NCI-H774 (cell line): ENCODE data around the gene PLA2G4A.

Source experiments
- DNase-seq: peaks from one replicate; lab custom pipeline; 2025; lab: John Stamatoyannopoulos, UW

Gene PLA2G4A

GRCh38 chr1:186977266-186977957, 148.7 kb downstream of the PLA2G4A start:
- no peak for DNase-seq

GRCh38 chr1:186978596-186979556, 150.1 kb downstream of the PLA2G4A start:
- no peak for DNase-seq

GRCh38 chr1:186980400-186980799, 151.7 kb downstream of the PLA2G4A start:
- no peak for DNase-seq

- no peak for DNase-seq
These were observed 153.4 kb downstream of the PLA2G4A start for GRCh38 chr1:186982116-186982515.

- no peak for DNase-seq
These were observed 154.6 kb downstream of the PLA2G4A start for GRCh38 chr1:186983327-186983726.

- DNase-seq: no peak
These were observed 156.2 kb downstream of the PLA2G4A start for GRCh38 chr1:186984959-186985358.

- peak; percentile 71 for DNase-seq
These were observed 157.2 kb downstream of the PLA2G4A start for GRCh38 chr1:186985889-186986491.

- no peak for DNase-seq
These were observed 158.3 kb downstream of the PLA2G4A start for GRCh38 chr1:186987065-186987464.

- no peak for DNase-seq
These were observed 159.0 kb downstream of the PLA2G4A start for GRCh38 chr1:186987769-186988168.

GRCh38 chr1:186993996-186994395, 165.2 kb downstream of the PLA2G4A start:
- no peak for DNase-seq

GRCh38 chr1:186994897-186995296, 166.1 kb downstream of the PLA2G4A start:
- DNase-seq: no peak

- DNase-seq: no peak
These were observed 168.1 kb downstream of the PLA2G4A start for GRCh38 chr1:186996816-186997215.

- no peak for DNase-seq
These were observed 169.1 kb downstream of the PLA2G4A start for GRCh38 chr1:186997877-186998276.

GRCh38 chr1:186999506-186999905, 170.8 kb downstream of the PLA2G4A start:
- DNase-seq: no peak

- DNase-seq: no peak
These were observed 172.6 kb downstream of the PLA2G4A start for GRCh38 chr1:187001198-187001889.

GRCh38 chr1:187003353-187003752, 174.6 kb downstream of the PLA2G4A start:
- DNase-seq: no peak

GRCh38 chr1:187006896-187007295, 178.1 kb downstream of the PLA2G4A start:
- DNase-seq: no peak

GRCh38 chr1:187009320-187009719, 180.6 kb downstream of the PLA2G4A start:
- no peak for DNase-seq

- DNase-seq: no peak
These were observed 182.0 kb downstream of the PLA2G4A start for GRCh38 chr1:187010571-187011309.

GRCh38 chr1:187013582-187014200, 184.9 kb downstream of the PLA2G4A start:
- DNase-seq: no peak

GRCh38 chr1:187018291-187018690, 189.5 kb downstream of the PLA2G4A start:
- DNase-seq: no peak
